HCT116 (cell line): ENCODE measurements around the gene ALG3.

ENCODE experiments used
- ATF3 ChIP-seq: IDR thresholded peaks from 2 replicates; pipeline ENCODE4 v1.6.1; 2012
- CEBPB ChIP-seq: IDR thresholded peaks from 2 replicates; pipeline ENCODE4 v1.6.1; 2012; ENCODE audit warnings: low read depth
- CTCF ChIP-seq, 3 experiments: fragments of 200-600 bp in 1 of 3; sonication (generic) in 1 of 3; IDR thresholded peaks in 2 of 3; conservative IDR thresholded peaks in 1 of 3; 2 replicates each; pipeline ENCODE4 v1.5.1; 2012 to 2017; ENCODE audit warnings: low read depth in 2 of 3, low read length in 2 of 3, antibody characterized with exemption in 1 of 3, borderline replicate concordance in 1 of 3, control low read depth in 1 of 3, mild to moderate bottlenecking in 1 of 3, mixed read lengths in 1 of 3, mixed run types in 1 of 3, moderate library complexity in 1 of 3; ENCODE audit not compliant: insufficient read depth in 1 of 3
- EZH2 ChIP-seq: fragments of 200-600 bp; sonication (generic); IDR thresholded peaks from 2 replicates; pipeline ENCODE4 v1.6.1; 2017; ENCODE audit warnings: antibody characterized with exemption, mixed run types
- EZH2phosphoT487 ChIP-seq: fragments of 200-600 bp; IDR thresholded peaks from 2 replicates; pipeline ENCODE4 v1.6.1; 2018; ENCODE audit warnings: antibody characterized with exemption, borderline replicate concordance
- JUND ChIP-seq: IDR thresholded peaks from 2 replicates; pipeline ENCODE4 v1.6.1; 2012
- MAX ChIP-seq: IDR thresholded peaks from 2 replicates; pipeline ENCODE4 v1.6.1; 2012
- POLR2A ChIP-seq: IDR thresholded peaks from 2 replicates; pipeline ENCODE4 v1.7.0; 2011; ENCODE audit warnings: borderline replicate concordance; ENCODE audit not compliant: insufficient read depth, insufficient read length; ENCODE audit errors: extremely low read depth
- POLR2AphosphoS5 ChIP-seq: IDR thresholded peaks from 2 replicates; pipeline ENCODE4 v1.6.1; 2011; ENCODE audit warnings: mild to moderate bottlenecking, low read depth, low read length, moderate library complexity
- REST ChIP-seq: IDR thresholded peaks from 2 replicates; pipeline ENCODE4 v1.6.1; 2012; ENCODE audit warnings: low read depth
- SIN3A ChIP-seq: IDR thresholded peaks from 2 replicates; pipeline ENCODE4 v1.6.1; 2012; ENCODE audit warnings: low read depth
- TCF7L2 ChIP-seq: IDR thresholded peaks from 2 replicates; pipeline ENCODE4 v1.7.0; 2011; ENCODE audit warnings: borderline replicate concordance, inconsistent platforms; ENCODE audit not compliant: insufficient read depth, insufficient read length; ENCODE audit errors: extremely low read depth
- YY1 ChIP-seq: IDR thresholded peaks from 2 replicates; pipeline ENCODE4 v1.6.1; 2011; ENCODE audit warnings: low read length, low read depth, moderate library complexity, mild to moderate bottlenecking; ENCODE audit not compliant: insufficient replicate concordance; ENCODE audit errors: extremely low read depth
- ZFX ChIP-seq: fragments of 450-650 bp; IDR thresholded peaks from 2 replicates; pipeline ENCODE4 v1.6.1; 2017

- no peak for TF ChIP-seq CTCF (IDR thresholded peaks at IDR 0.05 in 2 of 3, conservative IDR thresholded peaks at IDR 0.05 in 1 of 3; ENCODE audit: borderline replicate concordance in 1 of 3, insufficient read depth in 1 of 3, low read depth in 2 of 3, low read length in 2 of 3)
- no peak for TF ChIP-seq POLR2A
- no peak for TF ChIP-seq CEBPB
- no peak for TF ChIP-seq REST
- TF ChIP-seq POLR2AphosphoS5, result no peak
- no peak for TF ChIP-seq MAX
- TF ChIP-seq EZH2, result no peak
- no peak for TF ChIP-seq TCF7L2
- no peak for TF ChIP-seq JUND
- TF ChIP-seq YY1, result no peak
- TF ChIP-seq ZFX, result no peak
- TF ChIP-seq ATF3, result no peak
- TF ChIP-seq EZH2phosphoT487, result no peak
- TF ChIP-seq SIN3A, result no peak
Observed at GRCh38 chr3:184291044-184291737, 42.4 kb upstream of the ALG3 start.
